Fibroblast of lung (primary cell): Measurements from ENCODE around the gene ALDH4A1. TPM values are rescaled to one million over a fixed set of nuclear protein-coding genes. Genes with fewer than 3 reads are reported as not detected.

Experiments
- DNase-seq, 2 donors: peaks; one replicate each; pipeline versions ENCODE4 v3.0.0 to v3.0.0-alpha.2; 2010; ENCODE audit warnings: low read depth in 2 of 2
- H2AFZ ChIP-seq: 2 replicates; pipeline ENCODE4 v1.5.1; 2012; ENCODE audit warnings: low read length, control low read depth, inconsistent platforms
- H3K27ac ChIP-seq: 2 replicates; pipeline ENCODE4 v1.5.1; 2011; ENCODE audit warnings: low read length, control low read depth; ENCODE audit not compliant: insufficient read depth
- H3K27me3 ChIP-seq: 2 replicates; pipeline ENCODE4 v1.5.1; 2011; ENCODE audit warnings: mild to moderate bottlenecking, low read length; ENCODE audit not compliant: control insufficient read depth, insufficient read depth
- H3K36me3 ChIP-seq: 2 replicates; pipeline ENCODE4 v1.5.1; 2011; ENCODE audit warnings: low read length; ENCODE audit not compliant: control insufficient read depth, insufficient read depth
- H3K4me1 ChIP-seq: 2 replicates; pipeline ENCODE4 v1.5.1; 2011; ENCODE audit warnings: low read length; ENCODE audit not compliant: control insufficient read depth, insufficient read depth; ENCODE audit errors: extremely low read depth
- H3K4me2 ChIP-seq: 2 replicates; pipeline ENCODE4 v1.5.1; 2011; ENCODE audit warnings: low read length, control low read depth; ENCODE audit not compliant: insufficient read depth; ENCODE audit errors: extremely low read depth
- H3K4me3 ChIP-seq, 4 experiments: fragments of 200-600 bp in 1 of 4; sonication (generic) in 1 of 4; replicated peaks in 1 of 4; 2 replicates each; pipeline ENCODE4 v1.5.1; 2011 to 2016; ENCODE audit warnings: low read length in 4 of 4, low read depth in 3 of 4, mild to moderate bottlenecking in 3 of 4, control low read depth in 2 of 4, inconsistent platforms in 1 of 4, mixed read lengths in 1 of 4; ENCODE audit not compliant: insufficient read depth in 1 of 4; ENCODE audit errors: control extremely low read depth in 1 of 4
- H3K79me2 ChIP-seq: 2 replicates; pipeline ENCODE4 v1.5.1; 2012; ENCODE audit warnings: mild to moderate bottlenecking, low read length, inconsistent platforms; ENCODE audit not compliant: control insufficient read depth, insufficient read depth
- H3K9ac ChIP-seq: 2 replicates; pipeline ENCODE4 v1.5.1; 2011; ENCODE audit warnings: mild to moderate bottlenecking, low read length, control low read depth; ENCODE audit not compliant: insufficient read depth
- H3K9me3 ChIP-seq: 2 replicates; pipeline ENCODE4 v1.5.1; 2012; ENCODE audit warnings: low read depth, low read length; ENCODE audit not compliant: control insufficient read depth, insufficient read depth
- H4K20me1 ChIP-seq: 2 replicates; pipeline ENCODE4 v1.5.1; 2011; ENCODE audit warnings: low read length; ENCODE audit not compliant: control insufficient read depth, insufficient read depth; ENCODE audit errors: extremely low read depth
- EZH2 ChIP-seq: IDR thresholded peaks from 2 replicates; pipeline ENCODE4 v1.5.1; 2012; ENCODE audit warnings: low read length, control low read depth, mild to moderate bottlenecking; ENCODE audit errors: missing control alignments
- polyA plus RNA-seq, 2 donors: library from polyadenylated mRNA; depleted of rRNA in 1 of 2; stranded (reverse) in 1 of 2; unstranded in 1 of 2; fragments of >200 nt; gene quantifications; 2 replicates each; pipeline ENCODE4 v1.2.1, GENCODE V29; 2011 to 2012; ENCODE audit warnings: missing spikeins in 1 of 2
- total RNA-seq: library from RNA; depleted of rRNA; stranded (reverse); fragments of >200 nt; gene quantifications from 2 replicates; pipeline ENCODE4 v1.2.1, GENCODE V29; 2014
- TF ChIP-seq, protein P1 (sequence below), 2 donors: IDR thresholded peaks in 1 of 2; conservative IDR thresholded peaks in 1 of 2; 1 replicate in 1 of 2; 2 replicates in 1 of 2; pipeline ENCODE4 v1.5.1; 2011 to 2012; ENCODE audit warnings: low read length in 2 of 2, control low read depth in 1 of 2, inconsistent platforms in 1 of 2, low read depth in 1 of 2, mild to moderate bottlenecking in 1 of 2

Gene ALDH4A1
- total and polyA plus RNA-seq, 2 donors (not counting 1 experiment from before 2014, with no cell fraction given) = 6.9 to 11.9 TPM

DNA sequence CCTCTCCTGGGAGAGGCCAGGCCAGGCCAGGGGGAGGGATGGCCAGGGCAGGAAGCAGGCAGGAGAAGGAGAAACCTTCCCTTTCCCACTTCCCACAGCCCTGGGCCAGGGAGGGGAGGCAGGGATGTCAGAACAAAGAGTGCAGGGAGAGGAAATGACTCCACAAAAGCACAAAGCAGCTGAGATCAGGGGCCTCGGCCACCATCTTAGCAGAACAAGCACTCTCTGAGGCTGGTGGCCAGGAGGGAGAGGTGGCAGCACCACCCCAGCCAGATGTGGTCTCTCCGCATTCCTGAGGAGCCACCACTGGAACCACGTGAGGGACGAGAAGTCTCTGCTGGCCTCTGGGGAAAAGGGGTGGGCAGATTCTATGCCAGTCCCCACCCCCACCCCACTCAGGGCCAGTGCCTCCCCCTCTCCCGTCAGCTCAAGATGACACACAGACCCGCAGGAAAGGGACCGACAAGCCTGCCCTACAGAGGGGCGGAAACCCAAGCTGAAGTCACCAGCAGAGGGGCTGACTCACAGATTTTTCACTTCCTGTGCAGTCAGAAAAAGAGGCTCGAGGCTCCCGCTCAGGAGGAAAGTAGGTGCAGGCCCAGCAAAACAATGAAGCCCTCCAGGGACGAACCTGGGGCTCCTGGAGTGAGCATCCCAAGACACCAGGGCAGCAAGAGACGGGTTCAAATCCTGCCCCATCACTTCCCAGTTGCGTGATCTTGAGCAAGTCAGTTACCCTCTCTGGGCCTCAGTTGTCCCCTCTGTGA is 24.1 kb upstream of the ALDH4A1 start:
- H3K36me3 ChIP-seq = no peaks in the 10 kb centered on the region
- TF ChIP-seq, protein P1, sequence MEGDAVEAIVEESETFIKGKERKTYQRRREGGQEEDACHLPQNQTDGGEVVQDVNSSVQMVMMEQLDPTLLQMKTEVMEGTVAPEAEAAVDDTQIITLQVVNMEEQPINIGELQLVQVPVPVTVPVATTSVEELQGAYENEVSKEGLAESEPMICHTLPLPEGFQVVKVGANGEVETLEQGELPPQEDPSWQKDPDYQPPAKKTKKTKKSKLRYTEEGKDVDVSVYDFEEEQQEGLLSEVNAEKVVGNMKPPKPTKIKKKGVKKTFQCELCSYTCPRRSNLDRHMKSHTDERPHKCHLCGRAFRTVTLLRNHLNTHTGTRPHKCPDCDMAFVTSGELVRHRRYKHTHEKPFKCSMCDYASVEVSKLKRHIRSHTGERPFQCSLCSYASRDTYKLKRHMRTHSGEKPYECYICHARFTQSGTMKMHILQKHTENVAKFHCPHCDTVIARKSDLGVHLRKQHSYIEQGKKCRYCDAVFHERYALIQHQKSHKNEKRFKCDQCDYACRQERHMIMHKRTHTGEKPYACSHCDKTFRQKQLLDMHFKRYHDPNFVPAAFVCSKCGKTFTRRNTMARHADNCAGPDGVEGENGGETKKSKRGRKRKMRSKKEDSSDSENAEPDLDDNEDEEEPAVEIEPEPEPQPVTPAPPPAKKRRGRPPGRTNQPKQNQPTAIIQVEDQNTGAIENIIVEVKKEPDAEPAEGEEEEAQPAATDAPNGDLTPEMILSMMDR (conservative IDR thresholded peaks at IDR 0.05 in 1 of 2, IDR thresholded peaks at IDR 0.05 in 1 of 2; ENCODE audit: low read depth in 1 of 2, low read length in 2 of 2) = peak in 1 of 2 donors; percentile 5
- no peak for TF ChIP-seq EZH2
- peaks cover 58% of the 10 kb centered on the region for H3K4me1 ChIP-seq
- no peaks in the 10 kb centered on the region for H3K9me3 ChIP-seq
- peak overlapping the region; percentile 51 for H2AFZ ChIP-seq
- peak overlapping the region in 1 of 4 experiments; percentile 28 for H3K4me3 ChIP-seq
- peak overlapping the region; percentile 60 for H3K4me2 ChIP-seq
- no peaks in the 10 kb centered on the region for H4K20me1 ChIP-seq
- H3K27me3 ChIP-seq = no peaks in the 10 kb centered on the region
- H3K9ac ChIP-seq = peak overlapping the region; percentile 46
- DNase-seq = peak; percentile 91 to 96
- H3K79me2 ChIP-seq = peaks cover 39% of the 10 kb centered on the region
- peak overlapping the region; percentile 94 for H3K27ac ChIP-seq

DNA sequence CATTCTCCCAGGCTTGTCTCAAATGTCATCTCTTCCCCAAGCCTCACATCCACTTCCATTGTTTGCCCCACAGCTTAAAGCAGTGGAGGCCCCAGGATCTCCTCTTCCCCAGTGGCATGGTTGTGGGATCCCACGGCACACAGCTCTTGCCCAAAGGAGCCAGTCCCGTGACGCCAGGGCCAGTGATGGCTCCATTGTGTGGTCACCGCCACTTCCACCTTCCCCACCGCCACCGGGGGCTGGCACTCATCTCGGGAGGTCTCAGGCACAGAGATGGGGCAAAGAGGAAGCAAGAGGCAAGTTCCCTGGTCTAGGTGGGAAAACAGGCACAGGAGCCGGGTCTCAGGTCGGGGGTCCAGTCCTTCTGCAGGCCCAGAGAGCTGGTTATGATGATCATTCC is 22.9 kb upstream of the ALDH4A1 start:
- H3K4me3 ChIP-seq = no peak overlapping the region
- no peaks in the 10 kb centered on the region for H3K36me3 ChIP-seq
- no peak overlapping the region for H3K27ac ChIP-seq
- TF ChIP-seq EZH2 = no peak
- TF ChIP-seq, protein P1 (conservative IDR thresholded peaks at IDR 0.05 in 1 of 2, IDR thresholded peaks at IDR 0.05 in 1 of 2; ENCODE audit: low read depth in 1 of 2, low read length in 2 of 2) = no peak
- no peaks in the 10 kb centered on the region for H4K20me1 ChIP-seq
- H3K9me3 ChIP-seq = no peaks in the 10 kb centered on the region
- H2AFZ ChIP-seq = no peak overlapping the region
- H3K79me2 ChIP-seq = peaks cover 41% of the 10 kb centered on the region
- H3K9ac ChIP-seq = no peak overlapping the region
- H3K4me1 ChIP-seq = peaks cover 58% of the 10 kb centered on the region
- H3K27me3 ChIP-seq = no peaks in the 10 kb centered on the region
- H3K4me2 ChIP-seq = no peak overlapping the region
- DNase-seq = no peak

DNA sequence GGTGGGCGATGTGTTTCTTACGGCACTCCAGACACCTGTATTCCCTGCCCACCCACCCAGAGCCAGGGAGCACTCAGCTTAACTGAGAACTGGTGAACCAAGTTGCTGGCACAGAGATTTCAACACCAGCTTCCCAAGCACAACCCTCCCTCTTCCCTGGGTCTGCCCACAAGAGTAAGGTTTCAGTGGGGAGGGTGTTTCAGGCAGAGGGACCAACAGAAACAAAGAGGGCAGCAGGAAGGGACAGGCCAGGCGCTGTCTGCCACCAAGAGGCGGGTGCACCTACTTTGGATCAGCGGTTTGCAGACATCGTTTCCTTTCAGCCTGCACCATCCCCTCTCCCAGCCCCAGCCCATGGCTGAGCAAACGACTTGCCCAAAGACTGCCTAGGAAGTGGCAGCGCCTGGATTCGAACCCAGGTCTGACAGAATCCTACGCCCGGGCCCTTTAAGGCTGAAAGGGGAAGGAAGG is 21.9 kb upstream of the ALDH4A1 start:
- H4K20me1 ChIP-seq = no peaks in the 10 kb centered on the region
- H3K36me3 ChIP-seq = peaks cover 2% of the 10 kb centered on the region
- no peak overlapping the region for H3K27ac ChIP-seq
- TF ChIP-seq, protein P1 (conservative IDR thresholded peaks at IDR 0.05 in 1 of 2, IDR thresholded peaks at IDR 0.05 in 1 of 2; ENCODE audit: low read depth in 1 of 2, low read length in 2 of 2) = no peak
- no peak for TF ChIP-seq EZH2
- no peaks in the 10 kb centered on the region for H3K27me3 ChIP-seq
- no peaks in the 10 kb centered on the region for H3K9me3 ChIP-seq
- no peak overlapping the region for H3K4me3 ChIP-seq
- peaks cover 50% of the 10 kb centered on the region for H3K4me1 ChIP-seq
- H2AFZ ChIP-seq = no peak overlapping the region
- H3K9ac ChIP-seq = no peak overlapping the region
- H3K4me2 ChIP-seq = no peak overlapping the region
- H3K79me2 ChIP-seq = peaks cover 38% of the 10 kb centered on the region
- DNase-seq = no peak
